ENCODE results near the gene YBX3. TPM values are rescaled to one million over a fixed set of nuclear protein-coding genes. Genes with fewer than 3 reads are reported as not detected.

The YBX3 gene
- total RNA-seq, 1 donor from 2014 or later, result 334 TPM

DNA sequence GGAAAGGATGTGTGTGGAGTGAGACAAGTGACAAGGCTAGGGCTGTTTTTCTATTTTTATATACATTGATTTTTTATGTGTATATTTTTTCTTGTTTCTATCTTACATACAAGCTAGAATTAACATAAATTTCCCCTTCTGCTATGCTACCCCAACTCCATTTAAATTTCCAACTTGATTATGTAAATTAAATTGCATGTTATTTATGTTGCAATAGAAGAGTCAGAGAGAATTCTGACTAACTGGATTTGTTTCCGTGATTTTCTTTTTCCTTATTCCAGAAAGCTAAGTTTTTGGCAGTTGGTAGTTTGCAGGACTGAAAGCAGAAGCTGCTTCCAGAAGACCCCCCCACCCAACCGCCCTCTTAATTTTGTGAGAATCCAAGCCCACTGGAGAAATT lies 8.9 kb upstream of the YBX3 start:
- TF ChIP-seq CTCF (IDR thresholded peaks at IDR 0.05), result no peak
- H3K9me3 Mint-ChIP-seq (ENCODE audit: unreplicated experiment), result no peaks in the 10 kb centered on the region
- H3K4me3 Mint-ChIP-seq (ENCODE audit: unreplicated experiment), result no peak overlapping the region
- no peaks in the 10 kb centered on the region for H3K36me3 Mint-ChIP-seq (ENCODE audit: unreplicated experiment)
- no peak overlapping the region for H3K27ac Mint-ChIP-seq (ENCODE audit: unreplicated experiment)
- H3K4me1 Mint-ChIP-seq (ENCODE audit: unreplicated experiment), result no peaks in the 10 kb centered on the region
- DNase-seq (ENCODE audit: extremely low spot score, unreplicated experiment), result no peak
- peaks cover 34% of the 10 kb centered on the region for H3K27me3 Mint-ChIP-seq (ENCODE audit: unreplicated experiment)

GRCh38 chr12:10730559-10730958 lies 7.4 kb upstream of the YBX3 start:
- TF ChIP-seq CTCF (IDR thresholded peaks at IDR 0.05), result no peak
- no peak for DNase-seq (ENCODE audit: extremely low spot score, unreplicated experiment)
- no peaks in the 10 kb centered on the region for H3K4me1 Mint-ChIP-seq (ENCODE audit: unreplicated experiment)
- H3K27me3 Mint-ChIP-seq (ENCODE audit: unreplicated experiment), result peaks cover 31% of the 10 kb centered on the region
- no peak overlapping the region for H3K4me3 Mint-ChIP-seq (ENCODE audit: unreplicated experiment)
- H3K9me3 Mint-ChIP-seq (ENCODE audit: unreplicated experiment), result no peaks in the 10 kb centered on the region
- no peaks in the 10 kb centered on the region for H3K36me3 Mint-ChIP-seq (ENCODE audit: unreplicated experiment)
- no peak overlapping the region for H3K27ac Mint-ChIP-seq (ENCODE audit: unreplicated experiment)

DNA sequence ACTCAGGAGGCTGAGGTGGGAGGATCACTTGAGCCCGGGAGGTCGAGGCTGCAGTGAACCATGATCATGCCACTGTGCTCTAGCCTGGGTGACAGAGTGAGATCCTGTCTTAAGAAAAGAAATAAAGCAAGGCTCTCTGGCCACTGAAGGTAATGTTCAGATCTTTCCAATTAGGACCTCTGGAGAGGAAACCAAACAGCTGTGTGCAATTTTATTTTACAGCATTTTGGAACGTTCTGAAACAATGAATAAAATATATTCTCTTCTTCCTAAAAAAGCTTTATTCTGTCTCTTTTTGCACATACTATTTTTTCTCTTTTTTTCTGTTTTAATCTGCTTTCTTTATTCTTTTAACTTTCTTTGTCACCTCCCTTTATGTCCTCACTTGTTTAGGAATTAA lies 5.0 kb upstream of the YBX3 start:
- Mint-ChIP-seq H3K9me3 (ENCODE audit: unreplicated experiment) (no peaks in the 10 kb centered on the region), H3K27ac (ENCODE audit: unreplicated experiment) (no peak overlapping the region), H3K4me3 (ENCODE audit: unreplicated experiment) (no peak overlapping the region), H3K27me3 (ENCODE audit: unreplicated experiment) (peaks cover 26% of the 10 kb centered on the region), H3K36me3 (ENCODE audit: unreplicated experiment) (no peaks in the 10 kb centered on the region), H3K4me1 (ENCODE audit: unreplicated experiment) (peaks cover 13% of the 10 kb centered on the region)
- DNase-seq (ENCODE audit: extremely low spot score, unreplicated experiment), result no peak
- no peak for TF ChIP-seq CTCF (IDR thresholded peaks at IDR 0.05)

DNA sequence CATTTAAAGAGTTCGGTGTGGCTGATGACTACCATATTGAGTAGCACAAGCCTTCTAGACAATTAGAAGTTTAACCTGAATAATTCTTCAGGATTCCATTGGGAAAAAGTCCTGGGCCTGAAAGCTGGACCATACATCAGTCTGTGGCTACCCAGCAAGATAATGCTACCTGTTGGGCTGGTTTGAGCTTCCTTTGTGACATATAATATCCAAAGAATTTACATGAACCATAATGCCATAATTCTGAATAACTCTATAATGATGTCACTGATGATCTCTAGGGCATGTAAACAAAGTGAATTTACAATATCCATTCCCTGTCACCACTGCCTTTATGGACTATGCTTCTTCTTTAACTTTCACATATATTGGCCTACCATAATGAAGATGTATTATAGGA lies 3.8 kb upstream of the YBX3 start:
- no peaks in the 10 kb centered on the region for H3K9me3 Mint-ChIP-seq (ENCODE audit: unreplicated experiment)
- peaks cover 13% of the 10 kb centered on the region for H3K4me1 Mint-ChIP-seq (ENCODE audit: unreplicated experiment)
- H3K4me3 Mint-ChIP-seq (ENCODE audit: unreplicated experiment), result no peak overlapping the region
- H3K27ac Mint-ChIP-seq (ENCODE audit: unreplicated experiment), result no peak overlapping the region
- DNase-seq (ENCODE audit: extremely low spot score, unreplicated experiment), result no peak
- no peak for TF ChIP-seq CTCF (IDR thresholded peaks at IDR 0.05)
- no peaks in the 10 kb centered on the region for H3K36me3 Mint-ChIP-seq (ENCODE audit: unreplicated experiment)
- peaks cover 19% of the 10 kb centered on the region for H3K27me3 Mint-ChIP-seq (ENCODE audit: unreplicated experiment)

- Mint-ChIP-seq H3K9me3 (ENCODE audit: unreplicated experiment) (no peaks in the 10 kb centered on the region), H3K27ac (ENCODE audit: unreplicated experiment) (no peak overlapping the region), H3K27me3 (ENCODE audit: unreplicated experiment) (peaks cover 5% of the 10 kb centered on the region), H3K4me1 (ENCODE audit: unreplicated experiment) (peaks cover 30% of the 10 kb centered on the region), H3K4me3 (ENCODE audit: unreplicated experiment) (no peak overlapping the region), H3K36me3 (ENCODE audit: unreplicated experiment) (no peaks in the 10 kb centered on the region)
- DNase-seq (ENCODE audit: extremely low spot score, unreplicated experiment), result no peak
- TF ChIP-seq CTCF (IDR thresholded peaks at IDR 0.05), result no peak
Observed at GRCh38 chr12:10725003-10725402, 1.9 kb upstream of the YBX3 start.

Data from osteocyte (in vitro differentiated cells).